CD4-positive, alpha-beta T cell treated with Interleukin-12 subunit alpha and Interleukin-12 subunit beta, for 1 hour (primary cell): ENCODE data around the gene CHSY1.

ENCODE experiments used
- DNase-seq: peaks from one replicate; pipeline ENCODE4 v3.0.0-alpha.2; 2020

Gene CHSY1

GRCh38 chr15:101169495-101170071 is 82.3 kb downstream of the CHSY1 start:
- no peak for DNase-seq

DNA sequence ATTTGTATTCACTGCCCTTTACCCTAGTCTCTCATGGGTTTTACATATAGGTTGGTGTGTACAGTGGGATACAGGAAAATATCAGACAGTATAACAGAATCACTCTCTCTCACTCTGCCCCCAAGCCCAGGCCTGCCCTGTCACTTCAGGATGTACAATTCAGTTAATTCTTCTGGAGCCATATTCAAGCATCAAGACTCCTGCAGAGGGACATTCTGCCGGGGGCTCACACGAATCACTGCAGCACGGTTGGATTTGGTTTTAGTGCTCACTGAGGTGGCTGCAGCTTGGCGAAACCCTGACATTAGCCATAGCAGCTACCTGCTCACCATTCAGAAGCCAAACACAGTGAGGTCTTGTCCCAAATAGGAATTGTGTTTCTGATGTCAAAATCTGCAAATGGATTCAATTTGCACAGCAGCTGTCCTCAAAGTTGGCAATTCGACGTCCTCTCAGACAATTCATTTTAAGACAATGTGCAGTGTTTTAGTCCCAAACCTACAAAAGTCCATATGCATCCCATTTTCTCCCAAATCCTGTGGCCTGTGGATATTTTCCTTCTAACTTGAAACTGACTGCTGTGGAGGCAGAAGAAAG is 82.9 kb downstream of the CHSY1 start:
- no peak for DNase-seq

DNA sequence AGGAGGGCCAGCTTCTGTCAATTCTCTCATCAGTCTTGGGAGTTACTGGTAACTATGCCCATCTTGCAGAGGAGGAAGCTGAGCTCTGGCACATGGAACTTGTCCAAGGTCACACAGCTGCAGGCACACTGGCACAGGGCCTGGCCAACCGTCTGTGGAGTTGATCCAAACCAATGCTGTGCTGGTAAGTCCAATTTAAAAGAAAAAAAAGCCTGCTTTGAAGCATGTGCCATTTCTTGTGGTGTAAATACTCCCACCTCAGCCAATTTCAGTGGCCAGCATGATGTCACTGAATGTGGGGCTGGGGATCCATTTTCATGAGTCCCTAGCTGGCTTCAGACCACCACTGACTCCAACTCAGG is 83.4 kb downstream of the CHSY1 start:
- DNase-seq: no peak

GRCh38 chr15:101167753-101168462 is 83.9 kb downstream of the CHSY1 start:
- DNase-seq: peak; percentile 28

DNA sequence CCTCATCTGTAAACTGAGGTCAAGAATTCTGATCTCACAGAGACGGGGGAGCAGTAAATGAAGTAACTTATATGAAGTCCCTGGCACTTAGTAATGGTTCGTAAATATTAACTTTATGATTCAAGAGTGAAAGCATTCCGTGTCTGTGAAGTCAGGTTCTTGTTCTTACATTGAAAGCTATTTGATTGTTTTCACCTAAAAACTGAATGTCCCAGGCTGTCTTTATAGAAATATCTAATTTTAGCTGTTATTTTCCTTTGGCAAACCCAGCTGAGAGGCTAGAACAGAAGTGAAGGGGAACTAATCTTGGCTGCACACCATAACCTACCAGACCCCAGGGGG is 84.5 kb downstream of the CHSY1 start:
- DNase-seq: no peak

DNA sequence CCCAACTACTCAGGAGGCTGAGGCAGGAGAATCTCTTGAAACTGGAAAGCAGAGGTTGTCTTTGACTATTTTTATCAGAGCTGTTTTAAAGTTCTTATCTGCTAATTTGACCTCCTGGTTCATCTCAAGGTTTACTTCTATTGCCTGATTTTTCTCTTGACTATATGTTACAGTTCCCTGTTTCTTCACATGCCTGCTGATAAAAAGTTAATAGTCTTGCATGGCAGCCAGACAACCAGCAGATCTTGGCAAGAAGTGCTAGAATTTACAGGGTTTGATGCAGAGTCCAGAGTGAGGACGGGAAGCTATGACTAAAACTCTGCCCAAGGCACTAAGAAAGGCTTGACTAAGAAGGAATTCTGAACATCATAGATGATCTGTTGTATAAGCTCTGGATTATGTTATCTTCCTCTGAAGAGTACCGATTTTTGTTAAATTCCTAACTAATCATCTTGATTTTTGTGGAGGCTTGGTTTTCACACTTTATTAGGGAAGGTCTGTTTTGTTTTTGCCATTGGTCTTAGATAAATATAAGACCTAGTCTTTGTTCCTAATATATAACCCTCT is 85.9 kb downstream of the CHSY1 start:
- no peak for DNase-seq

DNA sequence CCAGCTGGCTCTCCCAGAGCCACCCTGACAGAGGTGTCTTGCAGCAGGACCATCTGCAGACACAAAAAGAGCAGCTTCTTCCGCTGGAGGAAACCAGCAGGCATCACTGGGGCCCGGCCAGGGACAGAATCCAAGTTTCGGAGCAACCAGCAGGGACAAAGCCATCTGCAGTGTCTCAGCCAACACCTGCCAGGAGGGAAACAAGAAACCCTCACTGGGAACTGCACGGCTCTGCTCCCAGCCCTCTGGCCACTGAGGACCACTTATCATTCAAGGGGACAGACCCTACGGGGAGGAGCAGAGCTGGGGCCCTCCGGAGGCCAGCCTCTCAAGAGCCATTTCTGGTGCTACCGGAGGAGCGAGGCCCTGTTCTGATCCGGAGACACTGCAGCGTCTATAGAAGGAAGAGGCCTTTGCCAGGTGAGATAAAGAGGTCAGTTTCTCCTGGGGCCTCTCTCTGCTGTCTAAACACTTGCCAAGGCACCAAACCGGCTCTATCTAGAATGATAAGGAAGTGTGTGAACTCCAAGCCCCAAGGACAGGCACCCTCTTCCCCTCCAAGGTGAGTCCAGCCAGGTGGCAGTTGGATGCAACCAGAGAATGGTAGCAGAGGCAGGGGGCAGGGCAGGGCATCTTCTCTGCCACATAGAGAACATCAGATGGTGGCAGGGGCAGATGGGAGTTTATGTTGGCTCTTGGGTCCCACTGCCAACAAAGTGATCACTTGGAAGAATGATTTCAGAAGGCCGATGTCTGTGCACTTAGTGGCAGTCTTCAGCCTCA is 89.0 kb downstream of the CHSY1 start:
- no peak for DNase-seq

DNA sequence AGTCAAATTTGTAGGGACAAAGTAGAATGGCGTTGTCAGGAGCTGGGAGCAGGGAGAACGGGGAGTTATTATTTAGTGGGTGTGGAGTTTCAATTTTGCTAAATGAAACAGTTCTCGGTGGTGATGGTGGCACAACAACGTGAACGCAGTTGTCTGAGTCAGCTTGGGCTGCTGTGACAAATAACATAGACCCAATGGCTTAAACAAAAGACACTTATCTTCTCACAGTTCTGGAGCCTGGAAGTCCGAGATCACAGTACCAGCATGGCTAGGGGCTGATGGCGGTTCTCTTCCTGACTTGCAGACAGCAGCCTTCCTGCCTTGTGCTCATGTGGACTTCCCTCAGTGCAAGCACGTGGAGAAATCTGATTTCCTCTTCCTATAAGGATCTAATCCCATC is 90.2 kb downstream of the CHSY1 start:
- DNase-seq: no peak

DNA sequence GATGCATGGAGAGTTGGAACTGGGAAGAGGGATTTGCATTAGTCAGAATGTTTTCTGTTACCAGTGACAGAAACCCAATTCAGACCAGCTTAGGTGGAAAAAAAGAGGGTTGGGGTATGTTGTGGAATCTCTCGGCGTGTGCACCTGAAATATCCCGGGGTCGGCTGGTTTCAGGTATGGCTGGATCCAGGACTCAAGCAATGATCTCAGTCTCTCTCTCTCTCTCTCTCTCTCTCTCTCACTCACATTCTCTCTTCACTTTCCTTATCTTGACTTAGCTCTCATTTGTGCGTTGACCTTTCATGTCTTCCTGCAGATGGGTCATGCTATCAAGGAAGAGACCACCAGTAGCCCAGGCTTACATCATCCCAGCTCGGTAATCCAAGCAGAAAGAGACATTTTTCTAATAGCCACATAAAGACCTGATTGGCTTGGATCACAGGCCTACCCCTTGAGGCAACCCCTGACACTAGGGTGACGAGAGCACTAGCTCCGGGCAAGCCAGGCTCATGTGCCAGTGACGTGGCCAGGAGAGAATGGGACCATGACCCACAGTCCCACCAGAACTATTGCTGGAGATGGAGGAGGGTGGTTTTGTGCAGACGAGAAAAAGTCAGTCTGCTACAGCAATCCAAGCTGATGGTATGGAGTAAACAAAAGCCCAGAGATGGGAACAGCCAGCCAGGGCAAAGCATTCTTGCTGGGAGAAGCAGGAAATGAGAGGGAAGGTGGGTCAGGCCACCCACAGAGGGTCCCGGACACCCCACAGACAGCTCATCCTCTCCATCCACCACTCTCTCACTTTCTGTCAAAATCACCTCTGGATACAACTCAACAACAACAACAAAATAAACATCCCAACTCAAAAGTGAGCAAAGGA is 91.7 kb downstream of the CHSY1 start:
- no peak for DNase-seq

DNA sequence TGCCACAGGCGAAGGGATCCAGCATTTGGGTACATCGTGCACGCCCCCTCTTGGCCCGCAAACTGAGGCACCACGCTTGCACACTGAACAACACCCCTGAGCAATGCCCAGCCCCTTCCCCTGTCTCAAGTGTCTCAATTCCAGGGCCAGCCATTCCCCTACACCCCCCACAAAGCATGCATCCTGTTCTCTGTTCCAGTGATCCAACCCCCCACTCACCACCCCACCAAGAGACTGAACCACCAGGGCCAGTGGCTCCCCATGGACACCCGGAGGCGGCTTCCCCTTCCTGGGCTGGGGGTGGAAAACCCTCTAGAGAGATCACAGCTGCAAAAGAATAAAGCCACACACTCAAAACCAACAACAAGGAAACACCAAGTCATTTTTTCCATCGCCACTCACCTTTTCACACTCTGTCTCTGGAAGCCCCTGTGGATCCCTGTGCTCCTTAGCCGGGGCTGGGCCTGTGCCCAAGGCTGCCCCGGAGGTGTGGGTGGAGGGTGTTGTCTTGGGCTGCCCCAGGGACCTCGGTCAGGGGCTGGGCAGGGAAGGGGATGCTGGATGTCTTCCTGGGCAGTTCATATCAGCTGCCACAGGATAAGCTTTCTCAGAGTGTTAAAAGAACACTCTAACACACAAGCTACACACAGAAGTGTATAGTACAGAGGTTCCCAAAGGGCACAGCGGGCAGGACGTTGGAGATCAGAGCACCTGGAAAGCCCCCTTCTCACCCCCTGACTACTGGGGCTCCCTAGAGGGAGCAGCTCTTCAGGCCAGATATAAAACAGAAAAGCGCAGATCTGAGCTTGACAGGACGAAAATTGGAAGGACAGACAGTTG is 92.5 kb downstream of the CHSY1 start:
- DNase-seq: no peak

GRCh38 chr15:101158166-101159095 is 93.4 kb downstream of the CHSY1 start:
- no peak for DNase-seq

- no peak for DNase-seq
Observed at GRCh38 chr15:101157721-101158120, 94.1 kb downstream of the CHSY1 start.

DNA sequence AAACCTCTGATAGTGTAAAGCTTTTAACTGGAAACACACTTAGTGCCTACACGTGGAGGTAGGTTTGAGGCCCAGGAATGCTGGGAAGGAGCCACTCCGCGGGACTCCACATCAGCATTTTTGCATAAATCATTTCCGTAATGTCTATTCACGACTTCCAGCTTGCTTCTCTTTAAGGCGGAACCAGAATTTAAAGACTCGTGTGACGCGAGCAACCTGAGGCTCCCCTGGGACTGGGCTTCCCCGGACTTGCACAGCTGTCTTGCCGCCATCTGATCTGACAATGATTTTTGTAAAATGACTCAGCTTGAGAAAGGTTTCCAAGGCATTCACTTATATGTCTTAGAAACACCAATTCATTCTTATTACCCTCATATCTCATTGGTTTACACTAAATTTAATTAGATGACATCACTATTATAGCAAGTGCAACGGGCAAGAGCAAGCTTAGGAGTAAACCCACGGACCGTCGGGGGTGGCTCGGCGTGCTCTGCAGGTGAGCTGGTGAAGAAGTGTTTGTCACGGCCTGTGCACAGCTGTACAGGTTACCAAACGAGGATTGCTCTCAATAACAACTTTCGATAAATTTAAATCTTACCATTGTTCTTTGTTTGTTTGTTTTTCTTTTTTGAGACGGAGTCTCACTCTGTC is 95.2 kb downstream of the CHSY1 start:
- no peak for DNase-seq

- no peak for DNase-seq
Observed at GRCh38 chr15:101156061-101156460, 95.8 kb downstream of the CHSY1 start.

DNA sequence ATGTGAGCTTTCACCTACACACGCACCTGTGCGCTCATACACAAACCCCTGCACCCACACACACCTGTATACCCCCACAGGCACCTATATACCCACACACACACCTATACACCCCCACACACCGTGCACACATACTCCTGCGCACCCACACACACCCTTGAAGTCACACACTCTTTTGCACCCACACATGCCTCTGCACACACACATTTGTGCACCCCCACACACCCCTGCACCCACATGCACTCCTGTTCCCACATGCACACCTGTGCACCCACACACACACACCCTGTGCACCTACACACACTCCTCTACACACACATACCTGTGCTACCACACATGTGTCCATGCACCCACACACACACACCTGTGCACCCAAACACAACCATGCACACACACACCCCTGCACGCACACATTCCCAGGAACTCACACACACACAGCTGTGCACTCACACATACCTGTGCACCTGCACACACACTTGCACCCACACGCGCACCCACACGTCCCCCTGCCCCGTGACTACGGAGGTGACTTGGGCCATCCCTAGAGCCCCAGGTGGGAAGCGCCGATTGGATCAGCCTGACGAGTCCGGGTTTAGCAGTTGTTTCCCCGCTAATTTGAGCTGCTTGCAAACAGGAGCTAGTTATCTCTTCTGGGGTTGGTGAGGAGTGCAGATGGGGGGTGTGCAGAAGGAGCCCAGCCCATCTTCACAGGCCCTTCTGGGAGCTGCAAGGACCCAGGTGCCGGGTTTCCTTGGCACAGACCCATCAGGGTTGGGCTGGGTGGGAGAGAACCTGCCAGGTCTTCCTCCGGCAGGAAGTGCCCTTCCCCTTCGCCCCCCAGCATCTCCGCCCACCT is 97.8 kb downstream of the CHSY1 start:
- no peak for DNase-seq

GRCh38 chr15:101152914-101153313 is 98.9 kb downstream of the CHSY1 start:
- DNase-seq: no peak

- no peak for DNase-seq
Observed at GRCh38 chr15:101151288-101151687, 100.6 kb downstream of the CHSY1 start.

- DNase-seq: no peak
Observed at GRCh38 chr15:101150723-101151040, 101.2 kb downstream of the CHSY1 start.
